Stimulated activated naive CD8-positive, alpha-beta T cell treated with anti-CD3 and anti-CD28 coated beads, Interleukin-15, Interleukin-2, amounts not matched to agents 100 U/mL and 50 U/mL, for 24 hours (primary cell): ENCODE data around the gene SLC10A3.

Experiments
- ATAC-seq: fragments of 150-1000 bp; cut with Tn5 transposase; one replicate; pipeline ENCODE4 v1.10.0; 2021
- DNase-seq: peaks from one replicate; pipeline ENCODE4 v3.0.0; 2021

Gene SLC10A3

DNA sequence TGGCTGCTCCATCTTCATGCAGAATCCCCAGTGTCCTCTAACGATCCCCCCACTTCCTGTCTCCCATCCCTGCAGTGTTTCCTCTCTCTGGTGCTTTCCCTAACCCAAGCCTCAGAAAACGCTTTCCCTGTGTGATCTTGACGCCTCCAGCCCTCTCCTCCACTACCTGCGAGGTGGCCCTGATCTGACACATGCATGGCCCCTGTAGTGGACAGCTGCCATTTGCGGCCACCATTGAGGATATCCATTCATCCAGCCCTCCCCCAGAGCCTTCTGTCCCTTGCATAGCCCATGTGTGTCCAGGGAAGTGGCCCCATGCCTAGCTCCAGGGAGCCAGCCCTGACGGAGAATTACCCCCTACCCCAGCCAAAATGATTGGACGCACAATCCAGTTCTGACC is 7.1 kb downstream of the SLC10A3 start:
- DNase-seq (no peak), ATAC-seq (no peak)

DNA sequence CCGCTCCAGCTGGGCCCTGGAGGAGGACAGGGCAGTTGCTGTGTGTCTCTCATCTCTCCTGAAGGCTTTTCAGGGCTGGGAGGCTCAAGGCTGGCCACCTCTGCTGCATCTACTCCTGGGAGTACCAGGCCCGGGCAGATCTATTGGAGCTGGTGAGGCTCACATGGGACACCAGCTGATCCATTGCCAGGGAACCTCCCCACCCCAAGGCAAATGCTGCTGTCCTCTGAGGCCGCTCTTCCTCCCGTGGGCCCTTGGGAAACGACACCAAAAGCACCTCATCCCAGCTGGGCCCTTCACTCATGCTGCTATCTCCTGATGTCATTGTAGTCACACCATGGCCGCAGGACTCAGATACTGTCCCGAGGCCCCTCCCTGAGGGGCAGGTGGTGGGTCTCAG is 7.6 kb downstream of the SLC10A3 start:
- DNase-seq = no peak
- no peak for ATAC-seq

DNA sequence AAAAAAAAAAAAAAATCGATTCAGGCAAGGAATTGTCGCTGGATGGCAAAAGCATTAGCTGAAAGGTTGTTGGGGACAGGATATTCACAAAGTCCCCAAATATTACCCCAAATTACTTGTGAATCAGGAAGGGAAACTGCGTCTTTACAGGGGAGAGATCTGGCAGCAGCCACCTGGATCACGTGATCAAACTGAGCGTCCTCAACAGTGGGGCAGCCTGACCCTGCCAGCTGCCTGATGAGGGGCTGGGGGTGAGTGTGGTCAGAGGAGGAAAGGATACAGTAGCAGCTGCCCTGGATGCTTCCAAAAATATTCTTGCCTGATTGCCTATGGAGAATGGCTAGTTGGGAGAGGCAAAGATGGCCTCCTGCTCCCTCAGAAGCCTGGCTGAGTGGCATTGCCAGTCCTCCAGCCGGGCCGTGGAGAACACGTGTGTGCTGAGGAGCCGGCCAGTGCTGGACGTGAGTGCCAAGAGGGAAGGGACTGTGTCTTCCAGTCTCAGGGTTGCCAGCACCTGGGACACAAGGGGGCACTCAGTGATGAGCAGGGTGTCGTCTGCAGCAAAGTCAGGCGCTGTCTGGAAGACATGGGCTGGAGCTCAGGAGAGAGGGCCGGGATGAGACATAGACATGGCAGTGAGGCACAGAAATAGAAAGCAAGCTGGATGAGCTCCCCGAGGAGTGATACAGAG is 8.4 kb downstream of the SLC10A3 start:
- ATAC-seq (no peak), DNase-seq (no peak)

DNA sequence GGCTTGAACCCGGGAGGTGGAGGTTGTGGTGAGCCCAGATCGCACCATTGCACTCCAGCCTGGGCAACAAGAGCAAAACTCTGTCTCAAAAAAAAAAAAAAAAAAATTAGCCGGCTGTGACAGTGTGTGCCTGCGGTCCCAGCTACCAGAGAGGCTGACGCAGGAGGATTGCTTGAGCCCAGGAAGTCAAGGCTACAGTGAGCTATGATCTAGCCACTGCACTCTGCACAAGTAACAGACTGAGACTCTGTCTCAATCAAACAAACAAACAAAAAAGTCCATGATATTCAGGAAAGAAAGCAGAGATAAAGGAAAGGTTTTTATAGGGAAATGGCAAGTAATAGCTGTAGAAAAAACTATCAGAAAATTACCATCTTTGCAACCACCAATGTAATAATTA is 9.2 kb downstream of the SLC10A3 start:
- DNase-seq (no peak), ATAC-seq (no peak)

DNA sequence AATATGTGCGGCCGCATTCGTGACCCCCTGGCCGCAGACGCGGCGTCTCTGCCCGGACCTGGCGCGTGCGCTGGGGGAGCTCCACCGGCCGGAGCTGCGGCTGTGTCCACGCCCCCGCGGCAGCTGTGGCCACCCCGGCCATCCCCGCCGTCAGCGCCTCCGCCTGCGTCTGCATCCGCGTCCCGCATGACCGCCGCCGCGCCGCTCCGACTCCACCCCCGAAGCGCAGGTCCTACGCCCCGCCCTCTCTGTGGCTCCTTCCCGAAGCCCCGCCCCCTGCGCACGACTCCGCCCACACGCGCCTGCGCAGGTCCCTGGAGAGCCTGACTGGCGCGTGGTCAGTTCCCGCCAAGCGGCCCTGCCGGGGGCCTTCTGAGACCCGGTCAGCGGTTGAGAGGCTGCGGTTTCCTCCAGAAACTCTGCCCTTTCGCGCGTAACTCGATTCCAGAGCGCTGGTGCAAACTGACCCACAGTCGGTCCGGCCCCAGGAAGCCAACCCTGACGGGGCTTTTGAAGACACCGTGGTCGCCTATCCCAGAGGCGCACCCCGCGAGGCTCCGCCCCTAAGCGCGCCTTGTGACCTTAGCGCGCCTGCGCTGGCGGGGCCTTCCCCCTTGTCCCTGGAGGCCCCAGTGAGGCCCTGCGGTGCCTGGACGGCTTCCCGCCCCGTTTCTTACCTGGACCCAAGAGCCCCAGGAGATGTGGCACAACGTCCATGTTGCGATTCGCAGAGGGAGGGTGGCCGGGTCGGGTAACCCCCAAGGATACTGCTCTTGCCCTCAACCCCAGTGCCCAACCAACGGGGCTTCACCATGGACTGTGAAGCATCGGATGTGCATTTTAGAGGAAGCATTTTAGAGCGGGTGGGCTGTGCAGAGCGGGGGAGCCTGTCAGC is 11.5 kb downstream of the SLC10A3 start, which contains the start of gene LAGE3:
LAGE3 (minus strand) TSS at position 554 of the 895 bp plus-strand sequence; CDS start at position 188, 366 bp downstream.
- ATAC-seq (peak; percentile 95), DNase-seq (peak; percentile 95)

DNA sequence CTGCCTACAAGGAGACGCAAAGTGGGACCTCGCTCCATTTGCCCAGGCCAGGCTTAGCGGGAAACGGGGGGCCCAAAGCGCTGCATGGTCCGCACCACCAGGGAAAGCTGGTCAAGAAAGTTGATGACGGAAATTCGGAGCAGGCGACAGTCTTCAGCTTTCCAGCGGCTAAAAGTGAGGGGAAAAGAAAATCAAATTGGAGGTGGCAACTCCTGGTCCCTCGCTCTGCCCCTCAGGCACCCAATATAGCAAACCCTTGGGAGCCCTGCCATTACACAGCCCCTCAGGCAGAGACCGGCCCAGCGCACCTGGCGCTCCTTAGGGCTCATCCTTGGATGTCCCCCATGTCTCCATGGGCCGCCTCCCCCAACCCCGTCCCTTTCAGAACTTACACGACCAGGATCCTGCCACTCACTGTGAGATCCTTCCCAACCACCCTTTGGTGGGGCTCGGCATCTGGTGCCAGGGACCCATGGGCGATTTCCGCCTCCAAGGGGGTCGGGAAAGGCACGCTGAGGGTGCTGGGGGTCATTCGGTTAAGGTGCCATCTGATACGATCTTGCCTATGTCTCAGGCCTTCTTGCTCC is 12.4 kb downstream of the SLC10A3 start:
- ATAC-seq (no peak), DNase-seq (no peak)

DNA sequence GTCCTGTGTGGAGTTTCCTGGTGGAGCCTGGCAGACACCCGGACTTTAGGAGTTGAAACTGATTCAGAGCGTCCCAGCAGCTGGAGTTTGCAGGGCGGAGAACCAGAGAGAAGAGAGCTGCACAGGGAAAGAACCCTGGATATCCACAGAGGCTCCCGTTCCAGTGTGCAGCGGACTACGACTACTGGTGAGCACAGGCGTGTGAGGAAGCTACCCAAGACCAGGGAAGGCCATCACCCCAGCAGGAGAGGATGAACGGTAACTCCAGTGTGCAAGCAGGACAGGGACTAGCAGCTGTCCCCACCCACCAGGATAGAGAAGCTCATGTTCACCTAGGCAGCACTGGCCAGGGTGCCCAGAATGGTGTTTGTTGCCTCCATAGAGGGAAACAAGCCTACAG is 13.6 kb downstream of the SLC10A3 start:
- no peak for ATAC-seq
- no peak for DNase-seq

DNA sequence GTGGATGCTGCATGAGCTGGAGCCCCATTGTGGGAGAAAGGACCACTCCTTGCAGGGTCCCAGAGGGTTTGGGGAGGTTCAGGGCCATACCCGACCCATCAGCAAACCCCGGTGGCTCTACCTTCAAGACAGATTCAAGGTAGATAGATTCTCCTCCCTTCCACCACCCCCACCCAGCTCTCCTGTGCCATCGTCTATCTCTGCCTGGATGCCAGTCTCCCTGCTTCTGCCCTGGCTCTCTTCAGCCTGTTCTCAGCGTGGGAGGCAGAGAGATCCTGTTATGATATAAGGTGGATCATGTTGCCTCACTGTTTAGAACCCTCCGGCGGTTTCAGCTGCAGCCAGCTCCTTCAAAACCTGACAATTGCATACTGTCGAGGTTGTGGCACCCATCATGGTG is 16.7 kb downstream of the SLC10A3 start:
- no peak for ATAC-seq
- DNase-seq = no peak

DNA sequence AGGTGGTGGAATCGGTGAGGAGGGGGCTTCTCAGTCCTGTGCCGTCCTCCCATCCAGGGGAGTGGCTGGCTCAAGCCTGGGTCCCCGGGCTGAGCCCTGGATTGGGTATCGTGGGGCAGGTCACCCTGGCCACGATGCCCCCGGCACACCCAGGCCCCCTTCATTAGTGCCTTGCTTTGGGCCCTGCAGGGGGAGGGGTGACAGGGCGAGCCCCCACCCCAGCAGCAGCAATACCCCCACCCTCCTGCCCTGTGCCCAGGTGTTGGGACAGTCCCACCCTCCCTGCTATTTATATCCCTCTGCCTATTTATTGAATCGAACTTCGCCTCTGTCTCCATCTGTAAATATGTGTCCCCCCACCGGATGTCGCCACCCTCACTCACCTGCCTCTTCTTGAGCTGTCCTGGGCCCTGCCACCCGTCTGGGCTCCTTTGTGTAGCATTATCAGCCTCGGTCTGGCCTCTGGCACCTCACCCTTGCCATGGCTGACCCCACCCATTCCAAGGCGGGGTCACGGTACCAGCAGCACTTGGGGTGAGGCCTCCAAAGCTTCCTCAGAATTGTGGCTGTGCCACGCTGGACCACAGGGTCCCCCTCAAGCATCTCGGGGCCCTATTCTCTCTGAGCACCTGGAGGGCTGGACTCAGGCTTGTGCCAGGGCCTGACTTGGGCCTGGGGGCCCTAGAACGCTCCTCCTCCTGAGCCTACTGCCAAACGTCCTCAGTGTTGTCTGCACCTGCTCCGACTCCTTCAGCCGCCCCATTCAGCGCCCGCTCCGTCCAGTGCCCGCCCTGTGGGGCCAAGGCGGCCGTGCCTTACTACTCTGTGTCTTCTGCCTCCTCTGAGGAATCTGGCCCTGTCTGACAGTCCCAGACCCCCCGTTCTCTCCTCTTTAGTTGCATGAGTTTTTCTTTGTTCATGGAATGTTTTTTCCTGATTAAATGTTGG is 17.5 kb downstream of the SLC10A3 start:
- DNase-seq = no peak
- peak; percentile 16 for ATAC-seq

DNA sequence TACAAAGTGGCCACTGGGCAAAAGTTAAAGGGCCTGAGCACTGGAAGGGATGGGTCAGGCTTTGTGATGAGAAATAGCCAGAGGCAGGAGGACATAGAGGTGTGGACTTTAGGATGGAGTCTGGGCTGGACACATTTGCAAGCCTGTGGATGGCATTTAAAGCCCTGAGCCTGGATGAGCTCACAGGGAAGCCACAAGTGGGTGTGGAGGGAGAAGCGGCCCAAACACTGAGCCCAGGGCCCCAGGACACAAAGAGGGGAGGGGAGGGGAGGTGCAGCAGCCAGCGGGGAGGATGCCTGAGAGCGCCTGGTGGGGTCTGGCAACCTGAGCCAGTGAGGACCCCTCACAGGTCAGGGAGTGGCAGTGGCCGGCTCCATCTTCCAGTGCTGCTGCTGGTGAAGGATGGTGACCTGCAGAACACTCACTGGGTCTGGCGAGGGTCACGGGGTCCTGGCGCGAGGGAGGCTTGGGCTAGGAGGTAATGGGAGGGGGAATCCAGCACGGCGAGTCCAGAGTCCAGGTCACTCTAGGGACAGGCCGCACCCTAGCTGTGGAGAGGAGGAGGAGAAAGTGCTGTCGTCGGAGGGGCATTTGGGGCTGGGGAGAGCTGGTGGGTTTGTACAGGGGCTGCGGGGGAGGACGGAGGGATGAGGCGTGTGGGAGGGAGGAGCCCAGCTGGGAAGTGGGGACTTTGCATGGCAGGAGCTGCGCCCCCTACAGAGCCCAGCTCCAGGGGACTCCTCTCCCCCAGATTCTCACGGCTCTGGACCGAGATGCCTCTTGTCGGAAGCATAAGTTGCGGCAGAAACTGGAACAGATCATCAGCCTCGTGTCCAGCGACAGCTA is 18.4 kb downstream of the SLC10A3 start:
- DNase-seq = no peak
- ATAC-seq = no peak

DNA sequence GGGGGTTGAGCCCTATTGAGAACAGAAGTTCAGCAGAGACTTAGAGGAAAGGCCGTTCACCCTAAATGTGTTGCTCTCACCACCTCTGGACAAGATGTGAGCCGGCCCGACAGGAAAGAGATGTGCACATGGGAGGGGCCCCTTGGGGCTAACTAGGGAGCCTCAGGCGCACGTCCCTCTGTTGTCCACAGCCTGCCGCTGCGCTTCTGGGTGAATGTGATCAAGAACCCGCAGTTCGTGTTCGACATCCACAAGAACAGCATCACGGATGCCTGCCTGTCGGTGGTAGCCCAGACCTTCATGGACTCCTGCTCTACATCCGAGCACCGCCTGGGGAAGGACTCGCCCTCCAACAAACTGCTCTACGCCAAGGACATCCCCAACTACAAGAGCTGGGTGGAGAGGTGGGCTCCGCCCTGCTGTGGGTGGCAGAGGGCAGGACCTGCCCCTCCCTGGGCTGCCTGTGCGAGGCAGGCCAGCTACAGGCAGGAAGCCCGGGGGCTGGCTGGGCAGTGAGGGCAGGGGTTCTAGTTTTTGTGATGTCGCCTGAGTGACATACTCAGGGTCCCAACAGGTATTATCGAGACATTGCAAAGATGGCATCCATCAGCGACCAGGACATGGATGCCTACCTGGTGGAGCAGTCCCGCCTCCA is 19.4 kb downstream of the SLC10A3 start:
- DNase-seq (no peak), ATAC-seq (no peak)

DNA sequence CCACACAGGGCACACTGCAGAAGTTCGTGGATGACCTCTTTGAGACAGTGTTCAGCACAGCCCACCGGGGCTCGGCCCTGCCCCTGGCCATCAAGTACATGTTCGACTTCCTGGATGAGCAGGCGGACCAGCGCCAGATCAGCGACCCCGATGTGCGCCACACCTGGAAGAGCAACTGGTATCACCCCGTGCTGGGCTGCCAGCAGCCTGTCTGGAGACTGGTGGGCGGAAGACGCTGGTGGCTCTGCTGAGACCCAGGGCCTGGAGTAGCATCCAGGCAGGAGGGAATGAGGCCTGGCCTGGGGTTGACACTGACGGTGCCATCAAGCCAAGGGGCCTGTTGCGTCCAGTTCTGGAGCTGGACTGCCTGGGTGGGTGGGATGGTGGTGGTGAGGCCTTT is 20.0 kb downstream of the SLC10A3 start:
- DNase-seq (no peak), ATAC-seq (no peak)

DNA sequence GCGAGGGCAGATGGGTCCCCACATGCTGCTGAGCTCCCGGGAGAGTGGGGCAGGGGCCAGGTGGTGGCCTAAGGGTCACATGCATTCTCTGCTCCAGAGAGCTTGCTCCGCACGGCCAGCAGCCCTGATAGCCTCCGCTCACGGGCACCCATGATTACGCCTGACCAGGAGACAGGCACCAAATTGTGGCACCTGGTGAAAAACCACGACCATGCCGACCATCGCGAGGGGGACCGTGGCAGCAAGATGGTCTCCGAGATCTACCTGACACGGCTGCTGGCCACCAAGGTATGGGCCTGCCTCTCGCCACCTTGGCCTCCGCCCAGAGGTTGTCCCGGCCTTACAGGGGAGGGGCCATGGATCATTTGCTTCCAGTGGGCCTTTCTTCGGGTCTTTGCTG is 20.5 kb downstream of the SLC10A3 start:
- DNase-seq (no peak), ATAC-seq (no peak)

DNA sequence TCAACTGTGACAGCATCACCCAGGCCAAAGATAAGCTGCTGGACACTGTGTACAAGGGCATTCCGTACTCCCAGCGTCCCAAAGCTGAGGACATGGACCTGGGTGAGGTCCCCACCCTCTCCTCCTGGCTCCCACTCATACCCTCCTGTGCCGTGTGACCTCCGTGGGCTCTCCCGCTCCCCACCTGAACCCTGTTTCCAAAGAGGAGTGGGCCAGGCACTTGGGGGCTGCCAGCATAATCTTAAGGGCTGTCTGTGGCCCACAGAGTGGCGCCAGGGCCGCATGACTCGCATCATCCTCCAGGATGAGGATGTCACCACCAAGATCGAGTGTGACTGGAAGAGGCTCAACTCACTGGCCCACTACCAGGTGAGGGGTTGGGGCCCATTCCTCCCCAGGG is 21.3 kb downstream of the SLC10A3 start:
- ATAC-seq = no peak

DNA sequence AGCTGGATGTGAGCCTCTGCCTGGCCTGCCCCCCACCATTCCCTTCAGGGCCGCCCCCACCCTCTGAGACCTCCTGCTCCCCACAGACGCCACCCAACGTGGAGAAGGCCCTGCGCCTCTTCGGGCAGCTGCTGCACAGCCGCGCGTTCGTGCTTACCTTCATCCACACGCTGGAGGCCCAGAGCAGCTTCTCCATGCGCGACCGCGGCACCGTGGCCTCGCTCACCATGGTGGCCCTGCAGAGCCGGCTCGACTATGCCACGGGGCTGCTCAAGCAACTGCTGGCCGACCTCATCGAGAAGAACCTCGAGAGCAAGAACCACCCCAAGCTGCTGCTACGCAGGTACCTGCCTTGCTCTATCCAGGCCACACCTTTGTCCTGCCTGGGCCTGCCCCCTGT is 22.2 kb downstream of the SLC10A3 start:
- no peak for DNase-seq

More for the DNA sequence above, 21.3 kb downstream of the SLC10A3 start:
- DNase-seq = no peak

DNA sequence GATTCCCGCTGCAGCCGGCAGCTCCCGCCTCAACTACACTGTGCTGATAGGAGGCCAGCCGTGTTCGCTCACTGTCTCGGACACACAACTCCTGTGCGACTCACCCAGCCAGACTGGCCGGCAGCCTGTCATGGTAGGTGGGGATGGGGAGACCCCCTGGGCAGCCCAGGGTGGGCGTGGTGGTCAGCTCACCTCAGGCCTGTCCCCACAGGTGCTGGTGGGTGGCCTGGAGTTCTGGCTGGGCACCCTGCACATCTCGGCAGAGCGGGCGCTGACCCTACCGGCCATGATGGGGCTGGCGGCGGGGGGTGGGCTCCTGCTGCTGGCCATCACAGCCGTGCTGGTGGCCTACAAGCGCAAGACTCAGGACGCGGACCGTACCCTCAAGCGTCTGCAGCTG is 22.9 kb downstream of the SLC10A3 start:
- no peak for ATAC-seq
- DNase-seq = no peak

More for the DNA sequence above, 22.2 kb downstream of the SLC10A3 start:
- ATAC-seq = no peak

DNA sequence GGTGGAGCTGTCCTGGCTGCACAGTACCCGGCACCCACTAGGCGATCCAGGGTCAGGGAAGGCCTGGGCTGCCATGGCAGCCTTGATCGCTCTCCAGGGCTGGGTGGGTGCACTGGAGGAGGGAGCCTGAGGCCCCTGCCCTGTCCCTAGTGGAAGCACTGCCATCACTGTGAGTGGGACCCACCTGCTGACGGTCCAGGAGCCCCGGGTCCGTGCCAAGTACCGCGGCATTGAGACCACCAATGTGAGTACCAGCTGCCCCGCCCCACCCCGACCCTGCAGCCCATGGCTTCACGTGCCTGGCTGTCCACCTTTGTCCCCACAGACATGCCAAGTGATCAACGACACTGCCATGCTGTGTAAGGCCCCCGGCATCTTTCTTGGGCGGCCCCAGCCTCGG is 23.5 kb downstream of the SLC10A3 start:
- DNase-seq (no peak), ATAC-seq (no peak)

DNA sequence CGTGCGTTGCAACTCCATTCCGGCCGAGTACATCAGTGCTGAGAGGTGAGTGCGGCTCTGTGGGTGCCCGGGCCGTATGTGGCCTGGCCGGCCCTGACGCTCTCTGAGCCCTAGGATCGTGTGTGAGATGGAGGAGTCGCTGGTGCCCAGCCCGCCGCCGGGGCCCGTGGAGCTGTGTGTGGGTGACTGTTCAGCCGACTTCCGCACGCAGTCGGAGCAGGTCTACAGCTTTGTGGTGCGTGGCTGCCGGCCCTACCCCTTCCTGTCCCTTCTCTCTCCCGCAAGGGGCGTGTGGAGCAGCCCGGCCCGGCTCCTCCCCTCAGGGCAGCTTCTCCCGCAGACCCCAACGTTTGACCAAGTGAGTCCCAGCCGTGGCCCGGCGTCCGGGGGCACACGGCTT is 24.4 kb downstream of the SLC10A3 start:
- ATAC-seq = no peak
- DNase-seq = no peak

DNA sequence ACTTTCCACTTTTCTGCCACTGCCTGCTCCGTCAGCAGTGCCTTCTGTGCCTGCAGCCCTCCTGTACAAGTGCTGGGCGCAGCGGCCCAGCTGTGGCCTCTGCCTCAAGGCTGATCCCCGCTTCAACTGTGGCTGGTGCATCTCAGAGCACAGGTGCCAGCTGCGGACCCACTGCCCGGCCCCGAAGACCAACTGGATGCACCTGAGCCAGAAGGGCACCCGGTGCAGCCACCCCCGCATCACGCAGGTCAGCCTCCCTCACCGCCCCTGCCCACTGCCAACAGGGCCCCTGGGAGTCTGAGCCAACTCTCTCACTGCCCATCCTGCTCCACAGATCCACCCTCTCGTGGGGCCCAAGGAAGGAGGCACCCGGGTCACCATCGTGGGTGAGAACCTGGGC is 24.8 kb downstream of the SLC10A3 start:
- ATAC-seq (no peak), DNase-seq (no peak)

DNA sequence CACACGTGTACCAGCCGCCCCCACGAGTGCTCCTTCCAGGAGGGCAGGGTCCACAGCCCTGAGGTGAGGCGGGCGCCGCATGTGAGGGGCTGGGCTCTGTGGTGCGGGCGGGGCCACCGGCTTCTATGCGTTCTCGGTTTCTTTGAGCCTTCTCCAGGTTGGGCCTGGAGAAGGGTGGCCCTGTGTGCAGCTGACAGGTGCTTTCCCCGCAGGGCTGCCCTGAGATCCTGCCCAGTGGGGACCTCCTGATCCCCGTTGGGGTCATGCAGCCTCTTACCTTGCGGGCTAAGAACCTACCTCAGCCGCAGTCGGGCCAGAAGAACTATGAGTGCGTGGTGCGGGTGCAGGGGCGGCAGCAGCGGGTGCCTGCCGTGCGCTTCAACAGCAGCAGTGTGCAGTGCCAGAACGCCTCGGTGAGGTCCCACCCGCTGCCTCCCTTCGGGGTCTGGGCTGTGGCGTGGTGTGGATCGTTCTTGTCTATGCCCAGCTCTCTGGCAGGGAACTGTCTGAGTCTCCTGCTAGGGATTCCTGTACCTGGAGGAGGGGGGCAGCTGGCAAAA is 25.5 kb downstream of the SLC10A3 start:
- DNase-seq (no peak), ATAC-seq (no peak)
